NCI-H2196 treated with DMSO at 0.1 percent for 48 hours (cell line): ENCODE results near the gene HERPUD1.
"Not testable (repeated sequence)": the region's sequence is repeated elsewhere in the genome, so short reads cannot be mapped to it uniquely, and the experiment has no call there.

Source experiments
- DNase-seq: peaks from one replicate; lab custom pipeline; 2025; ENCODE audit not compliant: unreplicated experiment; lab: John Stamatoyannopoulos, UW

Gene HERPUD1

DNA sequence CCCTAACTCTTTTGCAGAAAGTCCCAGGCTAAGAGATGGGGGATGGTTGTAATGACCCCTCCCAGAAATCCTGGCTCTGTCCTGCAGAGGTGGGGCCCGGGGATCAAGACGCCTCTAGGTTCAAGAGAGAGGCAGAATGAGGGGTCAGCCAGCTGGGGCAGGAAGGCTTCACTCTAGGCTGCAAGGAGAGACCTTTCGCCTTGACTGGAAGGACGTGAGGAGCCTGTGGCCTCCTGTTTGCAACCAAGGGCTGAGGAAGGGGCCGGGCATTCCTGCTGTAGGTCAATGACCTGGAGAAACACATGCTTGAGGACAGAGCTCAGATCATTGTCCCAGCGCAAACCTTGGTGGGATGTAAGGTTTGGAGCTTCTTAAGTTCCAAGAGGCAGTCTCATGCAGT lies 21.1 kb downstream of the HERPUD1 start:
- DNase-seq: no peak

DNA sequence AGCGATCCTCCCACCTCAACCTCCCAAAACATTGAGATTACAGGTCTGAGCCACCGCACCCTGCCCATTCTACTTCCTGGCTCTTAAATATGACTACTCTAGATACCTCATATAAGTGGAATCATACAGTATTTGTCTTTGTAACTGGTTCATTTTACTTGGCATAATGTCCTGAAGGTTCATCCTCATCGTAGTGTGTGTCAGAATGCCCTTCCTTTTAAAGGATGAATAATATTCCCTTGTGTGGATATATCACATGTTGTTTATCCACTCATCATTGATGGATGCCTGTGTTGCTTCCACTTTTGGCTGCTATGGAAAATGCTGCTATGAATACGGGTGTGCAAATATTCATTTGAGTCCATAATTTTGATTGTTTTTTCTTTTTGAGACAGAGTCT lies 24.1 kb downstream of the HERPUD1 start:
- DNase-seq: no peak

GRCh38 chr16:56956756-56957155 lies 24.8 kb downstream of the HERPUD1 start:
- DNase-seq: no peak

- DNase-seq: no peak
Measured at GRCh38 chr16:56960681-56961281, 28.8 kb downstream of the HERPUD1 start.

DNA sequence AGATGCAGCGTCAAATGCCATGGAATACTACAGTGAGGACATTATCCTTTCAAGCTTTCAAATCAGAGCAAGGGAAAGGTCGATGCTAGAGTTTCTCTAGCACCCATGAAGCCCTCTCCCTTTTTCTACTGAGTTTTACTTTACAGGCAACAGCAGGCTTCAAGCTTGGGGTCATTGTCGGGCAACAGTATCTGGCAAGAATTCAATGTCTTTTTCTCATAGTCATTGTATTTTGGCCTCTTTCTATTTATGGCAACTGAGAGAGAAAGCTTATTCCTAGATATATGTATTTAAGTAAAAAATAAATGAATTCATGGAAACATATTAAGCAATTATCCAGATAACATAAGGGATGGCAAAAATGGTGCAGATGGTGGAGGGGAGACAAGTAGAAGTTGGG lies 29.4 kb downstream of the HERPUD1 start:
- no peak for DNase-seq

GRCh38 chr16:56961851-56962281 lies 29.9 kb downstream of the HERPUD1 start, which contains the start of gene CETP:
Gene CETP (plus strand): TSS chr16:56961950. CDS start chr16:56961980, 30 bp downstream.
- no peak for DNase-seq

- no peak for DNase-seq
Measured at GRCh38 chr16:56964243-56965148, 32.6 kb downstream of the HERPUD1 start.

DNA sequence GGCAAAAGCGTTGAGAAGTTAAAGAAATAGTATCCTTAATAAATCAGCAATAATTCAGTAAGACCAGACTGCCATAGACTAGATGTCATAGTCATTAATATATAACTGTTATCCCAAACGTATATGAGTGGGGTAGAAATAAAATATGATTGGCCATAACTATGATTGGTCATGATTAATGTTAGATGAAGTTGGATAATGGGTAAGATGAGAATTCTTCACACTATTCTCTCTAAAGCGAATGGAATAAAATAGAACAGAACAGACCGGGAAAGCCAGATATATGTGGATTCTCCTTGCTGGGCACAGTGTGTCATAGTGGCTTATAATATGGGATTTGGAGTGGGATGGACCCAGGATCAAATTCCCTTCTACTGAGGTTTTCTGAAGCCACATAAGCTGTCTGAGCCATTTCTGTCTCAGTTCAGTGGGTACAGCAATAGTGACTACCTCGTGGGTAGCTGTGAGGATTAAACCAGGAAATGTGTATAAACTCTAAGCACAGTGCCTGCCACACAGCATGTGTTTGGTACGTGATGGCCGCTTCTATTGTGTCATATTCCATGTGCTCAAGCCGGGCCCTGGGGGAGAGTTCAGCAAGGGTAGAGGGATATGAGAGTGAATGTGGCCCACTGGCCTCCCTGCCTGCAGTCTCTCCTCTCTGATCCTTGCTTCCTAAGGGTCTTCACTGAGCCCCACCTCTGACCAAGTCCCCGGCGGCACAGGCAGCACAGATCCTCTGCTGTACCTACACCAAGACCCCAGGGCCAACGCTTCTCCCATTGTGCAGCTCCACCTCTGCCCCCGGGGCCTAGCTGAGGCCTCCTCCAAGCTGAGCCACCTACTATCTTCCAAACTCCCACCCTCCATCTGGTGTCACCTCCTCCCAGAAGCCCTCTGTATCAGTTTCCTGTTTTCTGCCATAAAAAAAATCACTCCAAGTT lies 33.5 kb downstream of the HERPUD1 start:
- DNase-seq: no peak

- no peak for DNase-seq
Measured at GRCh38 chr16:56966093-56966475, 34.1 kb downstream of the HERPUD1 start.

- DNase-seq: no peak
Measured at GRCh38 chr16:56967733-56968132, 35.8 kb downstream of the HERPUD1 start.

- no peak for DNase-seq
Measured at GRCh38 chr16:56969769-56970168, 37.8 kb downstream of the HERPUD1 start.

- no peak for DNase-seq
Measured at GRCh38 chr16:56970934-56971767, 39.2 kb downstream of the HERPUD1 start.

DNA sequence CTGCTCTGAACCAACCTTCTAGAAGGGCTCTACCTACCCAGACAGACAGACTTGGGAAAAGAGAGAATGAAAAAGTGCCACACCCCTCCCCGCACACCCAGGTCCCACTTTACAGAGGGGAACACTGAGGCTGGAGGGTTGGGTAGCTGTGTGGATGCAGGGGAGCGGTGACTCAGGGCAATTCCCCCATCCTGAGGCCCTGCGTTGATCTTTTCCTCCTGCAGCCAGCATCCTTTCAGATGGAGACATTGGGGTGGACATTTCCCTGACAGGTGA lies 39.8 kb downstream of the HERPUD1 start:
- no peak for DNase-seq

- DNase-seq: no peak
Measured at GRCh38 chr16:56972403-56973293, 40.7 kb downstream of the HERPUD1 start.

DNA sequence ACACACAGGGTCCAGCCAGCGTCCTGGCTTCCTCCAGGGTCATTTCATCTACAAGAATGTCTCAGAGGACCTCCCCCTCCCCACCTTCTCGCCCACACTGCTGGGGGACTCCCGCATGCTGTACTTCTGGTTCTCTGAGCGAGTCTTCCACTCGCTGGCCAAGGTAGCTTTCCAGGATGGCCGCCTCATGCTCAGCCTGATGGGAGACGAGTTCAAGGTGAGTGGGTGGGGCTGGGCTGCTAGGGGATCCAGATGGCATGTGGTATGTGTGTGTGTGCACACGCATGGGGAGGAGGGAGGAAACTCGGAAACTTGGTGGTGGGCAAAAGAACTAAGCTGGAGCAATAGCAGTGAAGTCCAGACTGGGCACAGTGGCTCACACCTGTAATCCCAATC lies 41.4 kb downstream of the HERPUD1 start:
- DNase-seq: no peak

GRCh38 chr16:56973899-56974298 lies 42.0 kb downstream of the HERPUD1 start:
- not testable (repeated sequence) for DNase-seq

DNA sequence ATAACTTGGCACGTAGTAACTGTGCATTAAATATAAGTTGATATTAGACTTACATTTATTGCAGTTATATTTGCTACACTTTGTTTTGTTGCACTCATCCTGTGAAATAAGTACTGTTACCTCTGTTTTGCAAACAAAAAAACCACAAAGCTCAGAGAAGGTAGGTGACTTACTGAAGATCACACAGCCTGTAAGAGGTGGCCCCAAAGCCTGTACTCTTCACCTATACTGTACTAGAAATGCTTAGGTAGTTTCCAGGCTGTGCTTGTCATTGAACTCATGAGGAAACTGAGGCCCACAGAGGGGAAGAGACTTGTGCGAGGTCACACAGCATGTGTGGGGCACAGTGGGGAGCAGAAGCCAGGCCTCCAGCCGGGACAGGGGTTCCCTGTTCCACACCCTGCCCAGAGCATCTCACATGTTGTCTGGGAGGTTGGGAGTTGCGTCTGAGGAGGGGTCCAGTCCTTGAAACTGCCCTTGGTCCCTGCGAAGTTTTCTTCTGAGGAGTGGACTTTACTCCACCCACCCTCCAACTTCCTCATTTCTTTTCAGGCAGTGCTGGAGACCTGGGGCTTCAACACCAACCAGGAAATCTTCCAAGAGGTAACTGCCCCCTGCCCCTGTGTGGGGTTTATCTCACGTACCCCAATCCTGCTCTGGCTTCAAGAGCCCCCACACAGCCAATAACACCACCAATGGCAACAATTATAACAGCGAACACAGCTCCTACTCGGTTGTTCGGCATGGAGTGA lies 42.8 kb downstream of the HERPUD1 start:
- DNase-seq: no peak

DNA sequence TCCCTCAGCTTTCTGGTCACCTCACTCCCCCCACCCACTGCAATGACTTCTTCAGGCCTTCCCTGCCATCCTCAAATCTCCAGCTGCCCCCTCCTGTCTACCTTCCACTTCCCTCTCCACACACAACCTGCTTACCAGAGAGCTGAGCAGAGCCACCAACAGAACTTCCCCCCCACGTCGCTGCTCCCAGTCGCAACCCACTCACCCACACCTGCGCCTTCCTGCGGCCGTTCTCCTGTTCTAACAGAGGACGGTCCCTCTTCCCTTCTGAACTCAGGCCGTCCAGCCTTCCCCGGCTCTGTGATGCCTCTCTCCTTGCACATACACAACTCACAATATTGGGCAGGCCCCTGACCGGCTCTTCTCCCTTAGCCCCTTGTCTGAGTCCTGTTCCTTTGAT lies 43.8 kb downstream of the HERPUD1 start:
- DNase-seq: no peak

DNA sequence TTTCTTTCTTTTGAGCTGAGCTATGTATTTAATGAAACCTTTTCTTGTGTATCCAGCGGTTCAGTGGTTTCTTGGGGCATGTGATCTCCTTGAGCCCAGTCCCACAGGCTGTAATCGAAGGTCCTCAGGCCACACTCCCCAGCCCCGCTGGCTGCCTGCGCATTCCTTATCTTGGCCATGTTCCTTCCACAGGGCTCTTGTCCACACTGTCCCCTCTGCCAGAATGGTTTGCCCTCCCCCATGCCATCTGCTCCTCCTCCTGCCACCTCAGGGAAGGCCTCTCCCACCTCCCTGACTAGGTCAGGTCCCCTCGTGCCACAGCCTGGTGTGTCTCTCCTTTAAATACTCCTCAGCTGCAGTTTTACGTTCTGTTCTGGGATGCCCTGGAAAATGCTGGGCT lies 45.3 kb downstream of the HERPUD1 start:
- DNase-seq: no peak
